DMS53 treated with DMSO at 0.1 percent for 48 hours (cell line): ENCODE data around the gene ZNF17.
"Not testable (repeated sequence)": the region's sequence is repeated elsewhere in the genome, so short reads cannot be mapped to it uniquely, and the experiment has no call there.

Experiments used
- DNase-seq: peaks from one replicate; lab custom pipeline; 2025; ENCODE audit not compliant: unreplicated experiment; lab: John Stamatoyannopoulos, UW

The ZNF17 gene

DNA sequence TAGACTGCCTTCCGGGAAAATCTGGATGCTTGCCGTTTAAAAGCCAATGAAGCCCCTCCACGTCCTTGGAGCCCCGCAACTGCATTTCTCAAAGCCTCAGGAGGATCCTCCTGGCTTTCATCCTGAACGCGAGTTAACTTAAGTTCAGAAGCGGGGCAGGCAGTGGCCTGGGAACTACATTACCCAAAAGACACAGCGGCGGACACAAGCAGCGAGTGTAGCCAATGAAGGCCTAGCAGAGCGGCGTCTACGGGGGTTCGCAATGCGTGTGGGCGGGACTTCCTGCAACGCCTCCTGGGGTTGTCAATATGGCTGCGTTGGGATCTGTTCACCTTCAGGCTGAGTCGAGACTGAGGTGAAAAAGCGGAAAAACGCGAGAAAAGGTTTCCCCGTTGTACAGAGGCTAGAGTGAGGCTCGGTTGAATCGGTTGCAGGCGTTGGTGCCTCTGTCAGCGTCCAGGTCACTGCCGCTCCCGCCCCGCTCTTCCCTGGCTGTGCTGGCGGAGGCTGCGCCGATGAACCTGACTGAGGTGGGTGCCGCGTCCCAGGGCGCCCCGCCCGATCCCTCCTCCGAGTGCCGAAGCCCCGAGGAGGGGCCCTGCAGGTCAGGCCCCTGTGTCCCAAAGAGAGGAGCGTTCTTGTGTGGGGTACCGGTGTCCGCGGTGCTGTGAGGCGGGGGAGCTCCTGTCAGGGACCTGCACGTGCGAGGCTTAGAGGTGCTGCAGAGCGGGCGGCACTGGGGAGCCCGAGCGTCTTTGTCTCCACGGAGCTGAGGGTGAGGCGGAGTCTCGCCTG lies at the start of gene ZNF17:
TSS of gene ZNF17 (plus strand) at position 285 of the 795 bp plus-strand sequence. CDS start 2,455 bp downstream, outside the sequence.
- DNase-seq, result peak; percentile 85

DNA sequence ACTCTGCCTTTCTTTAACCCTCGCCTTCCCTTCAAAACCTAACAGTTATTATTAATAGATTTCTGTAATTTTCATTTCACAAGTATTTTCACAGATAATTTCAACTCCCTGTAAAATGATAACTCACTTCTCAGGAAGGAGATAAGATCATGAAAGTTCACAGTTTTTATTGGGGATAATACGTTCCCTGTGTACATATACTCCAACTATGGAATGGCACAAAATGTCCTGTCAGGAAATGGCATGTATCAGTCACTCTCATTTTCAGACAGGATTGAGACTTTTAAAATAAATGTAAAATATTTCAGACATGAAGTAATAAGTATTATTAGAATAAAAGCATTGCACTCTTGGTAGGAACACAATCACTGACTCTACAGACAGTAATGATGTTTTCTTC lies 48.5 kb upstream of the ZNF17 start:
- DNase-seq, result no peak

GRCh38 chr19:57362997-57363687 lies 47.8 kb upstream of the ZNF17 start, which contains the start of the genes TRAPPC2B and ZNF547:
TRAPPC2B (plus strand) TSS chr19:57363551; CDS start chr19:57364834, 1,283 bp downstream.
ZNF547 (plus strand) TSS chr19:57363551; CDS start chr19:57368556, 5,005 bp downstream.
- peak; percentile 98 for DNase-seq

- DNase-seq, result no peak
Measured at GRCh38 chr19:57363688-57364181, 47.2 kb upstream of the ZNF17 start.

- no peak for DNase-seq
Measured at GRCh38 chr19:57366776-57367175, 44.2 kb upstream of the ZNF17 start.

GRCh38 chr19:57374179-57374578 lies 36.8 kb upstream of the ZNF17 start:
- DNase-seq, result no peak

GRCh38 chr19:57374647-57375046 lies 36.3 kb upstream of the ZNF17 start:
- DNase-seq, result not testable (repeated sequence)

DNA sequence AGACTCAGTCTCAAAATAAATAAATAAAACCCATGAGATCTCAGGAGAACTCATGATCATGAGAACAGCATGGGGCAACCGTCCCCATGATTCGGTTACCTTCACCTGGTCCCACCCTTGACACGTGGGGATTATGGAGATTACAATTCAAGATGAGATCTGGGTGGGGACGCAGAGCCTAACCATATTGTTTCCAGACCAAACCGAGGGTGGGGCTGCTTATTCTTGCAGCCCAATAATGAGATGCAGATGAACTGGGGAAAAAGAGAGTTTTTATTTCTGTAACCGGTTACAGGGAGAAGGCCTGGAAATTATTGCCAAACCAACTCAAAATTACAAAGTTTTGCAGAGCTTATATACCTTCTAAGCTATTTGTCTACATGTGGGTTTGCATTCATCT lies 34.8 kb upstream of the ZNF17 start:
- DNase-seq, result no peak

DNA sequence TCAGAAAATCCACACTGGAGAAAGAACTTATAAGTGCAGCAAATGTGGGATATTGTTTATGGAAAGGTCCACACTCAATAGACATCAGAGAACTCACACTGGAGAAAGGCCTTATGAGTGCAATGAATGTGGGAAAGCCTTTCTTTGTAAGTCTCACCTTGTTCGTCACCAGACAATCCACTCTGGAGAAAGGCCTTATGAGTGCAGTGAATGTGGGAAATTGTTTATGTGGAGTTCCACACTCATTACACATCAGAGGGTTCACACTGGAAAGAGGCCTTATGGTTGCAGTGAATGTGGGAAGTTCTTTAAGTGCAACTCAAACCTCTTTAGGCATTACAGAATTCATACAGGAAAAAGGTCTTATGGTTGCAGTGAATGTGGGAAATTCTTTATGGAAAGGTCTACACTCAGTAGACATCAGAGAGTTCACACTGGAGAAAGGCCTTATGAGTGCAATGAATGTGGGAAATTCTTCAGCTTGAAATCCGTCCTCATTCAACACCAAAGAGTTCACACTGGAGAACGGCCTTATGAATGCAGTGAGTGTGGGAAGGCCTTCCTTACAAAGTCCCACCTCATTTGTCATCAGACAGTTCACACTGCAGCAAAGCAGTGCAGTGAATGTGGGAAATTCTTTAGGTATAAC lies 33.3 kb upstream of the ZNF17 start:
- DNase-seq, result no peak

DNA sequence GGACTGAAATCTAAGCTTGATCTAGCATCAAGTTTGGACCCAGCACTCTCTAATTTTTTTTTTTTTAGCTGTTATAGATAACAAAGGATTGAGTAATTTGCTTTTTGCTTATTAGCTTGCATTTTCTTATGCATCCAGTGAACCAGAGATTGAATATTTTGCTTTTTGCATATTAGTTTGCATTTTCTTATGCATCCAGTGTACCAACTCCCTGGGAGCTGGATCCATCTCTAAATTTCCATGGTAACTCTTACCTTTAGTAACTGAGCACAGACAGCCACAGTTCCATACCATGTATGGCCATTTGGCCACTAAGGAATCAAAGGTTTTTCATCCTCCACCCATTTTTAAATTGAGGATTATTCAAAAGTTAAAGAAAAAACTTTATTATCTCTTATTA lies 30.0 kb upstream of the ZNF17 start:
- no peak for DNase-seq

DNA sequence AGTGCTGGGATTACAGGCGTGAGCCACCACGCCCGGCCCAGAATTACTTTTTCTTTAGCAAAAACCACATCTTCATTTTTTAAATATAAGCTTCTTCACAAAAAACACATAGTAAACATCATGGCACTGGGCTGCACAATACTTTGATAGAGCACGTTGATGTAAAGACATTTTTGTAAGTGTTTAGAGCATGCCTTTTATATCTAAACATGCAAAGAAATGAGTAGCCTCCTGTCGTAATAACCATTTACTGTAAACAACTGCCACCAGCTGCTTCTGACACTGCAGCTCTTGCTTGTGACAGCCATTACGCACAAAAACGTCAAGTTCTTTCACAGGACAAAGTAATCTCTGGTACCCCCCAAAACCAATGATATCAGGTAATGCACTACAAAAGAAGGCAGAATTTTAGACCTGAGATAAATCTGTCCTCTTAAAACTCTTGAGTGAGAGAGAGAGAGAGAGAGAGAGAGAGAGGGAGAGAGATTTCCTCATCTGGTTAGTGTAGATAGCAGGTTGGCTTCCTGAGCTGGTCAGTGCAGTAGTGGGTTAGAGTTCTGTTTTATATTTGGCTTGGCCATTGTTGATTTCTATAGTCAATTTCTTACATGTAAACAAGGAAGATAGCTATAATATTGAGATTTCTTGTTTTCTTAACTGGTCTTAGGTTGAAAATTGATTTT lies 28.0 kb upstream of the ZNF17 start:
- no peak for DNase-seq

DNA sequence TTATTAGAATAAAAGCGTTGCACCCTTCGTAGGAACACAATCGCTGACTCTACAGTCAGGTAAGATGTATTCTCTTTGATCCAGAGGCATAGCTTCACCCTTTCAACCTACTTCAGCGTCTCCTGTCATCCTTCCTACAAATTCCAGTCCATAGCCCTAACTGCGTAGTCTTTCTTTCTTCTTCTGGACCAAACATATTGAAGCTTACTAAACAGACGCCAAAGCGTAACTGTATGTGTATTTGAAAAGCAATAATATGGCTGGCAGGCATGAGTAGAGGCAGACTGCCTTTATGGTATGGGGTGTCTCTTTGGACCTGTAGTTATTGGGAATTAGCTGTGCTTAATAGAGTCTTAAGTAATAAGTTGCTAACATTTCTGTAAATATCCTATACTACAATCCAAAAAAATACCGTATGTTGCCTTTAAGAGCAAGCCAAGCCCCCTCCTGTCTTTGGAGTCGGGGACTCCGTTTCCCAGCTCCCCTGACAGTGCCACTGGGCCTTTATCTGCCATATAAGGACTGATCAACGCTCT lies 21.7 kb upstream of the ZNF17 start:
- no peak for DNase-seq

GRCh38 chr19:57389730-57390598 lies 21.0 kb upstream of the ZNF17 start, which contains the start of gene ZNF548:
ZNF548 (plus strand) TSS chr19:57389854; CDS start chr19:57390100, 246 bp downstream.
- peak; percentile 94 for DNase-seq

DNA sequence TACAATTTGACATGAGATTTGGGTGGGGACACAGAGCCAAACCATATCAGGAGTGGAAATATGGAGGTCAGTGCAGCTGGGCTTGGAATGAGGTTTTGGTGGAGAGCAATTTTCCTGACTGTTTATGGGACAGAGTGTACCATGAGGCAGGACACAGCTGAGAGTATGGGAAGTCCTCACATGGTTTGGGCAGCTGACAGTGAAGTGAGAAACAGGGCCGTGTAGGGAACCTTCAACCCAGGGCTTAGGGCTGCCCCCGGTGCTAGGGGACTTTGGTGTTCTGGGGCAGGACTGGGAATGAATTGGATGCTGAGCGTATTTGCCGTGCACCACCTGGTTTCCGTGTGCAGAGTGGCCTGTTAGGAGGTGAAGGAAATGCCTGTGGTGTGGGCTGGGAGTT lies 15.3 kb upstream of the ZNF17 start:
- DNase-seq, result no peak

DNA sequence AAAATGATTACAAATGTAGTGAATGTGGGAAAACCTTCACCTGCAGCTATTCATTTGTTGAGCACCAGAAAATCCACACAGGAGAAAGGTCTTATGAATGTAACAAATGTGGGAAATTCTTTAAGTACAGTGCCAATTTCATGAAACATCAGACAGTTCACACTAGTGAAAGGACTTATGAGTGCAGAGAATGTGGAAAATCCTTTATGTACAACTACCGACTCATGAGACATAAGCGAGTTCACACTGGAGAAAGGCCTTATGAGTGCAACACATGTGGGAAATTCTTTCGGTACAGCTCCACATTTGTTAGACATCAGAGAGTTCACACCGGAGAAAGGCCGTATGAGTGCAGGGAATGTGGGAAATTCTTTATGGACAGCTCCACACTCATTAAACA lies 12.1 kb upstream of the ZNF17 start:
- no peak for DNase-seq

DNA sequence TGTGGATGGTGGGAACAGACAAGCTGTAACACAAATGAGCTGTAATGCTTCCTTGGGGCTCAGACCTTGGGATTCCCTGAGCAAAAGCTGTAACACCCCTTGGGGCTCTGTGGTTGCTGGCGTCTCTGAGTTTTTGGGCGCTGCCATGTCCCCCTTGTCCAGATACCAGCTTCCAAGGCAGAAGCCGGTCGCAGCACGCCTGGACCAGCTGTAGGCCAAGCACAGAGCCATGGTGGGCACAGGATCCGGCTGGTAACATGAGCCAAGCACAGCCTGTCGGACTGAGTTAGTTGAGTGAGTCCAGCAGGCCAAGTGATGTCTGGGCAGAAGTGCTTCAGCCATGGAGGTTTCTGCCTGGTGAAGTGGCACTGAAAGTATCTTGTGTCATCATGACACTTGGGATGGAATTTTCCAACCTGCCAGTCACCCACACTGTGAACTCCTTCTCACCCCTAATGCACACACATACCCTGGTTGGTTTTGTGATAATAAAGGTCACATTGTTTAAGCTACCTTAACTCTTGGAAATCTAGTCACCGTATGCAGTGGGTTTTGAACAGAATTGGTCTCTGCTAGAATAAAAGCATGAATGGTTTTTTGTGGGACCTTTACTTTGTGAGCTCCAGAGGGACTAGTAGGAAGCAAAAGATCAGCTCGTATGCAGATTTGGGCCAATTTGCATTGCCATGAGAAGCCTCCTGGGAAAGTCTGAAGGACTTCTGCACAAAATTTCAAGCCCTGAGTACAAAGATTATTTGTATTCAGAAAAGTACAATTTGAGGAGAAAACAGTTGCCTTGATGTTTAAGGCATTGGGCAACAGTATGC lies 7.0 kb upstream of the ZNF17 start:
- DNase-seq, result no peak

- DNase-seq, result peak; percentile 62
Measured at GRCh38 chr19:57406516-57407123, 4.3 kb upstream of the ZNF17 start.

DNA sequence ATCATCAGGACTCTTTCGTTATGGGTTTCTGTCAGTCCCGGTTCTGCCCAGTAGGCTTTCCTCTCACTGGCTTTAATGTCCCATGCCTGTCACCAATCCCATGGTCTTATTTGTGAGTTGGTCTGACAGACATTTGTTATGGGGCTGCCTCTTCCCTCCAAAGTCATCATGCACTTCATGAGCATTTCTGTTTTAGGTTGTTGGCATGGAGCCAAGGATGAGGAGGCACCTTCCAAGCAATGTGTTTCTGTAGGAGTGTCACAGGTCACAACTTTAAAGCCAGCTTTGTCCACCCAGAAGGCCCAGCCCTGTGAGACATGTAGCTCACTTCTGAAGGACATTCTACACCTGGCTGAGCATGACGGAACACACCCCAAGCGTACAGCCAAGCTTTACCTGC lies 8.5 kb downstream of the ZNF17 start:
- DNase-seq, result no peak
